Ectodermal cell (in vitro differentiated cells): ENCODE results near the gene JADE3.

ENCODE experiments used
- H3K27ac ChIP-seq: 2 replicates; pipeline ENCODE4 v1.7.0; 2013; ENCODE audit warnings: mild to moderate bottlenecking, low read depth, low read length; ENCODE audit not compliant: insufficient read depth, poor library complexity, severe bottlenecking
- H3K27me3 ChIP-seq: 2 replicates; pipeline ENCODE4 v1.7.0; 2013; ENCODE audit warnings: mild to moderate bottlenecking, low read length; ENCODE audit not compliant: insufficient read depth, control insufficient read depth, poor library complexity, severe bottlenecking
- H3K36me3 ChIP-seq: one replicate; pipeline ENCODE4 v1.7.0; 2013; ENCODE audit warnings: low read length; ENCODE audit not compliant: control insufficient read depth, insufficient read depth
- H3K4me1 ChIP-seq: one replicate; pipeline ENCODE4 v1.7.0; 2013; ENCODE audit warnings: low read length; ENCODE audit not compliant: control insufficient read depth, insufficient read depth
- H3K4me3 ChIP-seq: 2 replicates; pipeline ENCODE4 v1.7.0; 2013; ENCODE audit warnings: low read depth, low read length, control low read depth; ENCODE audit not compliant: insufficient read depth
- H3K9me3 ChIP-seq: 2 replicates; pipeline ENCODE4 v1.7.0; 2013; ENCODE audit warnings: mild to moderate bottlenecking, low read length, moderate library complexity; ENCODE audit not compliant: control insufficient read depth
- WGBS, 2 experiments: methylation state at CpG; one replicate each; pipeline ENCODE4 v1.1.7; 2013; ENCODE audit warnings: missing lambda C conversion rate in 2 of 2; 5-methylcytosine and 5-hydroxymethylcytosine counted together

Gene JADE3

GRCh38 chrX:46903458-46904242 is 8.6 kb upstream of the JADE3 start:
- Histone ChIP-seq H3K27ac (no peak overlapping the region), H3K27me3 (no peaks in the 10 kb centered on the region), H3K9me3 (no peaks in the 10 kb centered on the region), H3K4me3 (peak overlapping the region; percentile 25), H3K36me3 (no peaks in the 10 kb centered on the region), H3K4me1 (no peaks in the 10 kb centered on the region)
- WGBS, 2 experiments = 1 to 2% methylated on average over 14 of the region's 14 CpGs

- no peak overlapping the region for H3K4me3 ChIP-seq
- WGBS, 2 experiments = 100% methylated on average over 1 of the region's 2 CpGs; no CpG with 5 or more reads in 1 of the 2 experiments
- H3K36me3 ChIP-seq = no peaks in the 10 kb centered on the region
Measured at GRCh38 chrX:46904626-46905025, 7.6 kb upstream of the JADE3 start.

GRCh38 chrX:46910415-46910814 is 1.8 kb upstream of the JADE3 start:
- Histone ChIP-seq H3K27me3 (no peaks in the 10 kb centered on the region), H3K9me3 (no peaks in the 10 kb centered on the region), H3K4me1 (no peaks in the 10 kb centered on the region), H3K4me3 (no peak overlapping the region), H3K36me3 (no peaks in the 10 kb centered on the region), H3K27ac (no peak overlapping the region)
- WGBS, 2 experiments = 92% methylated on average over 1 of the region's 3 CpGs; no CpG with 5 or more reads in 1 of the 2 experiments

More at GRCh38 chrX:46904626-46905025, 7.6 kb upstream of the JADE3 start:
- Histone ChIP-seq H3K4me1 (no peaks in the 10 kb centered on the region), H3K9me3 (no peaks in the 10 kb centered on the region), H3K27ac (no peak overlapping the region), H3K27me3 (no peaks in the 10 kb centered on the region)

- no peaks in the 10 kb centered on the region for H3K36me3 ChIP-seq
- WGBS, 2 experiments = 0 to 1% methylated on average over 108 to 109 of the region's 109 CpGs
- H3K4me3 ChIP-seq = peak overlapping the region; percentile 70
- no peaks in the 10 kb centered on the region for H3K4me1 ChIP-seq
- H3K27ac ChIP-seq = peak overlapping the region; percentile 67
- H3K9me3 ChIP-seq = no peaks in the 10 kb centered on the region
- H3K27me3 ChIP-seq = no peaks in the 10 kb centered on the region
Measured at GRCh38 chrX:46912603-46913491, 626 bp downstream of the JADE3 start.

GRCh38 chrX:46913667-46914066 is 1.4 kb downstream of the JADE3 start:
- WGBS, 2 experiments = 0 to 4% methylated on average over 14 of the region's 14 CpGs
- no peaks in the 10 kb centered on the region for H3K9me3 ChIP-seq
- H3K27me3 ChIP-seq = no peaks in the 10 kb centered on the region
- H3K4me3 ChIP-seq = peak overlapping the region; percentile 70
- no peaks in the 10 kb centered on the region for H3K36me3 ChIP-seq
- H3K4me1 ChIP-seq = no peaks in the 10 kb centered on the region
- H3K27ac ChIP-seq = no peak overlapping the region

- WGBS, 2 experiments = 90 to 93% methylated on average over 2 of the region's 2 CpGs
- Histone ChIP-seq H3K9me3 (no peaks in the 10 kb centered on the region), H3K27me3 (no peaks in the 10 kb centered on the region), H3K4me3 (no peak overlapping the region), H3K36me3 (no peaks in the 10 kb centered on the region), H3K27ac (no peak overlapping the region), H3K4me1 (no peaks in the 10 kb centered on the region)
Measured at GRCh38 chrX:46916273-46916672, 4.1 kb downstream of the JADE3 start.

- Histone ChIP-seq H3K4me3 (no peak overlapping the region), H3K36me3 (no peaks in the 10 kb centered on the region), H3K9me3 (no peaks in the 10 kb centered on the region), H3K27ac (no peak overlapping the region), H3K4me1 (no peaks in the 10 kb centered on the region), H3K27me3 (no peaks in the 10 kb centered on the region)
- WGBS, 2 experiments = 78% methylated on average over 1 of the region's 1 CpG; no CpG with 5 or more reads in 1 of the 2 experiments
Measured at GRCh38 chrX:46917622-46918021, 5.4 kb downstream of the JADE3 start.

- Histone ChIP-seq H3K4me3 (no peak overlapping the region), H3K36me3 (no peaks in the 10 kb centered on the region), H3K4me1 (no peaks in the 10 kb centered on the region), H3K27me3 (no peaks in the 10 kb centered on the region), H3K27ac (no peak overlapping the region), H3K9me3 (no peaks in the 10 kb centered on the region)
- 94 to 100% methylated on average over 1 of the region's 1 CpG for WGBS, 2 experiments
Measured at GRCh38 chrX:46918434-46918833, 6.2 kb downstream of the JADE3 start.

- Histone ChIP-seq H3K27me3 (no peaks in the 10 kb centered on the region), H3K36me3 (no peaks in the 10 kb centered on the region), H3K27ac (no peak overlapping the region), H3K4me1 (no peaks in the 10 kb centered on the region), H3K9me3 (no peaks in the 10 kb centered on the region), H3K4me3 (no peak overlapping the region)
- WGBS, 2 experiments = 75 to 100% methylated on average over 2 to 4 of the region's 4 CpGs
Measured at GRCh38 chrX:46920235-46920634, 8.0 kb downstream of the JADE3 start.

- H3K4me3 ChIP-seq = no peak overlapping the region
- no peaks in the 10 kb centered on the region for H3K9me3 ChIP-seq
- H3K27me3 ChIP-seq = no peaks in the 10 kb centered on the region
- H3K36me3 ChIP-seq = no peaks in the 10 kb centered on the region
- 86 to 92% methylated on average over 1 of the region's 1 CpG for WGBS, 2 experiments
- H3K27ac ChIP-seq = no peak overlapping the region
- no peaks in the 10 kb centered on the region for H3K4me1 ChIP-seq
Measured at GRCh38 chrX:46922611-46923010, 10.4 kb downstream of the JADE3 start.
